ENCODE results near the gene NANOS1. TPM values are rescaled to one million over a fixed set of nuclear protein-coding genes. Genes with fewer than 3 reads are reported as not detected.

The NANOS1 gene
- total RNA-seq, 1 experiment from 2014 or later: 5.4 TPM

DNA sequence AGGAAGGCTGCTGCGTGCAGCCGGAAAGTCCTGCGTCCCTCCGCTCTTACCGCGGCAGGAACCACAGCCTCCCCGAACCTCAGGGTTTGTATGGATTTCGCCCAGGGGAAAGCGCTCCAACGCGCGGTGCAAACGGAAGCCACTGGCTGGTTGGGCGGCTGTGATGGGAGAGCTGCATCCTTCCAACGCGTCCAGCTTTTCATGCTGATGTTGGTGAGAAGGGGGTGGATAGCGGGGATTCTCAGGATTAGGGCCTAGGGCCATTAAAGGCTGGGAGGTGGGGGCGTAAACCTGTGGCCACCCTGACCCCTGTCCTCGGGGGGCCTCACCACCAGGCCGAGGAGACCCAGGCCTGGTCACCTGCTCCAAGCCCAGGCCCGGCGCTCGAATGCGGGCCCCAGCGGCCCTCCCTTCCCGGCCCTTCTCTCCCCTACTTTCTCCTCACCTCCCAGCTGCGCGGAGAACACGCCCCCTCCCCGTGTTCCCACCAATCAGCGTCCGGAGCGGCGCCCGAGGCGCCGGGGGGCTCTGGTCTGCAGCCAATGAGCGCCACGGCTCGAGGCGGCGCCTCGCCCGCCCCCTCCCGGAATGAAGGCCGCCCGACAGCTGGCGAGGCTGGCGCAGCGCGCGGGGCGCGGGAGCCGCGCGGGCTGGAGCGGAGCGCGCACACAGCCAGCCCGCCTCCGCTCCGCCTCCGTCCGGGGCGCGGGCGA is 458 bp upstream of the NANOS1 start:
- peak; percentile 83 for DNase-seq
- intact Hi-C loops (cut with micrococcal nuclease): loop anchor here (10.0 kb wide), 2 partner anchors 184 to 224 kb away; no protein-coding TSS in a partner anchor

DNA sequence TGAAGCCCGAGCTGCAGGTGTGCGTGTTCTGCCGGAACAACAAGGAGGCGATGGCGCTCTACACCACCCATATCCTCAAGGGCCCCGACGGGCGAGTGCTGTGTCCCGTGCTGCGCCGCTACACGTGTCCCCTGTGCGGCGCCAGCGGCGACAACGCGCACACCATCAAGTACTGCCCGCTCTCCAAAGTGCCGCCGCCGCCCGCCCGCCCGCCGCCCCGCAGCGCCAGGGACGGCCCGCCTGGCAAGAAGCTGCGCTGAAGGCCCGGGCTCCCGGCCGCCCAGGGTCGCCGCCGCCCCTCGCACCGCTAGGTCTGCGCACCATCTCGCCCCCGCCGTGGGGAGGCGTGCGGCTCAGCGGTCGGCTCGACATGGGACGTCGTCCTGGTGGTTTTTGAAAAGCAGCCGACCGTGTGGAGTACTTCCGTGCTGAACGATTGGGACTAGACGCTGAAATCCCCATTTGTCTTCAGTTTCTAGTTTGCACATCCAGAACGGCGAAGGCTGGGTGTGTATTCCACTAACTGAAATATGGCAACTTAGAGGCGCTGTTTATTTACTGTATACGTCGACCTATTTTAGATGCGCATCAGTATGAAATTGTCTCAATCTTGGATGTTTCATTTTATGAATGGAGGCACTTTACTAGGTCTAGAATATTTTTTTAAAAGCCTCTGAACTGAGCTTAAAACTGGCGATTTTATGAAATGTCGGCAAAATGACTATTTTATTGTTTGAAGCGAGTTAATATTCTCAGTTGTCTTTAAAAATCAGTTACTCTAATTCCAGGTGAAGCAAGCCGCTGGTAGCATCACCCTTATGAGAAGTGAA is 1.1 kb downstream of the NANOS1 start:
- no peaks in the 10 kb centered on the region for H3K9me3 ChIP-seq (ENCODE audit: low read length)
- peaks cover 22% of the 10 kb centered on the region for H3K4me1 ChIP-seq (ENCODE audit: insufficient read depth, low read length)
- no TSS peak for BruUV-seq (replicated peaks)
- H3F3A ChIP-seq (ENCODE audit: low read length, unreplicated experiment): peaks cover 6% of the 10 kb centered on the region
- no peak overlapping the region for H3K9ac ChIP-seq (ENCODE audit: low read length)
- H2AFZ ChIP-seq (ENCODE audit: low read length): peak overlapping the region; percentile 15; the same call in 1 of the 2 replicates
- CTCF ChIA-PET: interaction anchor here (0.6 kb wide), 1 partner anchor 71 kb away, joined by 4 read pairs; no protein-coding TSS in a partner anchor
- H3K4me2 ChIP-seq (ENCODE audit: low read length): peak overlapping the region; percentile 86
- H3K79me2 ChIP-seq (ENCODE audit: low read length): 0 out of 2 replicates have a peak, but pooled peaks cover 14% of the 10 kb centered on the region
- TF ChIP-seq, protein P1, sequence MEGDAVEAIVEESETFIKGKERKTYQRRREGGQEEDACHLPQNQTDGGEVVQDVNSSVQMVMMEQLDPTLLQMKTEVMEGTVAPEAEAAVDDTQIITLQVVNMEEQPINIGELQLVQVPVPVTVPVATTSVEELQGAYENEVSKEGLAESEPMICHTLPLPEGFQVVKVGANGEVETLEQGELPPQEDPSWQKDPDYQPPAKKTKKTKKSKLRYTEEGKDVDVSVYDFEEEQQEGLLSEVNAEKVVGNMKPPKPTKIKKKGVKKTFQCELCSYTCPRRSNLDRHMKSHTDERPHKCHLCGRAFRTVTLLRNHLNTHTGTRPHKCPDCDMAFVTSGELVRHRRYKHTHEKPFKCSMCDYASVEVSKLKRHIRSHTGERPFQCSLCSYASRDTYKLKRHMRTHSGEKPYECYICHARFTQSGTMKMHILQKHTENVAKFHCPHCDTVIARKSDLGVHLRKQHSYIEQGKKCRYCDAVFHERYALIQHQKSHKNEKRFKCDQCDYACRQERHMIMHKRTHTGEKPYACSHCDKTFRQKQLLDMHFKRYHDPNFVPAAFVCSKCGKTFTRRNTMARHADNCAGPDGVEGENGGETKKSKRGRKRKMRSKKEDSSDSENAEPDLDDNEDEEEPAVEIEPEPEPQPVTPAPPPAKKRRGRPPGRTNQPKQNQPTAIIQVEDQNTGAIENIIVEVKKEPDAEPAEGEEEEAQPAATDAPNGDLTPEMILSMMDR (conservative IDR thresholded peaks at IDR 0.05; ENCODE audit: low read depth, low read length): no peak
- TF ChIP-seq EZH2phosphoT487 (IDR thresholded peaks at IDR 0.05; ENCODE audit: borderline replicate concordance, low read length) (no peak), EZH2 (IDR thresholded peaks at IDR 0.05; ENCODE audit: low read length, unreplicated experiment) (no peak)
- peak; percentile 41 for ATAC-seq
- peak overlapping the region; percentile 65 for H3K4me3 ChIP-seq (ENCODE audit: low read length)
- POLR2A ChIA-PET (ENCODE audit: unreplicated experiment): interaction anchor here (0.6 kb wide), 1 partner anchor 50 kb away, joined by 3 read pairs; no protein-coding TSS in a partner anchor
- no peaks in the 10 kb centered on the region for H3K9me2 ChIP-seq (replicated peaks; ENCODE audit: low read length)
- DNase-seq: peak; percentile 52
- H3K36me3 ChIP-seq (ENCODE audit: low read depth, low read length): peaks cover 6% of the 10 kb centered on the region
- H3K27ac ChIP-seq (ENCODE audit: low read length): no peak overlapping the region
- peaks cover 21% of the 10 kb centered on the region; the same call in 1 of the 2 replicates for H4K20me1 ChIP-seq (ENCODE audit: low read length)
- no peaks in the 10 kb centered on the region for H3K27me3 ChIP-seq (ENCODE audit: low read length)
- intact Hi-C loops (cut with micrococcal nuclease): loop anchor here (5.0 kb wide), 2 partner anchors 47 to 463 kb away; no protein-coding TSS in a partner anchor

More for the DNA sequence above, 458 bp upstream of the NANOS1 start:
- peaks cover 4% of the 10 kb centered on the region for H3K36me3 ChIP-seq (ENCODE audit: low read depth, low read length)
- no peaks in the 10 kb centered on the region for H3K9me2 ChIP-seq (replicated peaks; ENCODE audit: low read length)
- TF ChIP-seq EZH2phosphoT487 (IDR thresholded peaks at IDR 0.05; ENCODE audit: borderline replicate concordance, low read length) (no peak), EZH2 (IDR thresholded peaks at IDR 0.05; ENCODE audit: low read length, unreplicated experiment) (no peak)
- TF ChIP-seq, protein P1 (conservative IDR thresholded peaks at IDR 0.05; ENCODE audit: low read depth, low read length): no peak
- peaks cover 19% of the 10 kb centered on the region; the same call in 1 of the 2 replicates for H4K20me1 ChIP-seq (ENCODE audit: low read length)
- ChIA-PET CTCF (no interaction called here), POLR2A (ENCODE audit: unreplicated experiment) (no interaction called here)
- no peak overlapping the region for H2AFZ ChIP-seq (ENCODE audit: low read length)
- H3F3A ChIP-seq (ENCODE audit: low read length, unreplicated experiment): peaks cover 6% of the 10 kb centered on the region
- 0 out of 2 replicates have a peak, but pooled peaks cover 14% of the 10 kb centered on the region for H3K79me2 ChIP-seq (ENCODE audit: low read length)
- H3K4me1 ChIP-seq (ENCODE audit: insufficient read depth, low read length): peaks cover 35% of the 10 kb centered on the region
- H3K4me3 ChIP-seq (ENCODE audit: low read length): peak overlapping the region; percentile 24; the same call in 1 of the 2 replicates
- H3K9ac ChIP-seq (ENCODE audit: low read length): no peak overlapping the region
- BruUV-seq (replicated peaks): no TSS peak
- peak overlapping the region; percentile 41 for H3K4me2 ChIP-seq (ENCODE audit: low read length)
- ATAC-seq: peak; percentile 61
- no peaks in the 10 kb centered on the region for H3K27me3 ChIP-seq (ENCODE audit: low read length)
- H3K27ac ChIP-seq (ENCODE audit: low read length): no peak overlapping the region
- no peaks in the 10 kb centered on the region for H3K9me3 ChIP-seq (ENCODE audit: low read length)
